Cardiac fibroblast (primary cell): ENCODE measurements around the gene UFC1.
A peak's percentile ranks its signal among the peaks of the same experiment; 100 is the strongest.

Experiments
- DNase-seq, 2 donors: peaks; one replicate each; pipeline versions ENCODE4 v3.0.0 to v3.0.0-alpha.2; 2010; ENCODE audit warnings: low read depth in 2 of 2
- H3K4me3 ChIP-seq, 2 donors: replicated peaks in 1 of 2; 1 replicate in 1 of 2; 2 replicates in 1 of 2; pipeline ENCODE4 v1.5.1; 2011; ENCODE audit warnings: low read depth in 2 of 2, low read length in 2 of 2, mild to moderate bottlenecking in 2 of 2, moderate library complexity in 1 of 2
- CTCF ChIP-seq: IDR thresholded peaks from one replicate; pipeline ENCODE4 v1.5.1; 2011; ENCODE audit warnings: low read depth, mild to moderate bottlenecking, low read length, inconsistent platforms

UFC1 gene

GRCh38 chr1:161122967-161123366 is 30.8 kb upstream of the UFC1 start:
- no peak overlapping the region for H3K4me3 ChIP-seq
- DNase-seq: no peak
- no peak for TF ChIP-seq CTCF

- DNase-seq: no peak
- no peak for TF ChIP-seq CTCF
- H3K4me3 ChIP-seq: no peak overlapping the region
These were observed 26.1 kb upstream of the UFC1 start for GRCh38 chr1:161127649-161128048.

- H3K4me3 ChIP-seq: no peak overlapping the region
- TF ChIP-seq CTCF: no peak
- DNase-seq: no peak
These were observed 25.0 kb upstream of the UFC1 start for GRCh38 chr1:161128591-161129420.

- H3K4me3 ChIP-seq: no peak overlapping the region
- TF ChIP-seq CTCF: no peak
- no peak for DNase-seq
These were observed 23.5 kb upstream of the UFC1 start for GRCh38 chr1:161130266-161130665.

GRCh38 chr1:161131523-161132409 is 22.0 kb upstream of the UFC1 start:
- DNase-seq: peak; percentile 27 to 49
- H3K4me3 ChIP-seq: peak overlapping the region; percentile 93 to 97
- no peak for TF ChIP-seq CTCF

GRCh38 chr1:161132410-161133219 is 21.2 kb upstream of the UFC1 start, which contains the start of gene DEDD:
TSS of gene DEDD (minus strand) at chr1:161132667. CDS start at chr1:161124462, 8,205 bp downstream.
- TF ChIP-seq CTCF: no peak
- DNase-seq: peak; percentile 96 to 98

More at GRCh38 chr1:161132410-161133219, 21.2 kb upstream of the UFC1 start, which contains the start of gene DEDD:
- H3K4me3 ChIP-seq: peak within 1 kb of the TSS; percentile 93 to 97
